Osteocyte (in vitro differentiated cells): ENCODE measurements around the gene GRP. TPM values are rescaled to one million over a fixed set of nuclear protein-coding genes. Genes with fewer than 3 reads are reported as not detected.

ENCODE experiments used
- DNase-seq: peaks from one replicate; pipeline ENCODE4 v3.0.0; 2021; ENCODE audit warnings: mixed read lengths; ENCODE audit not compliant: unreplicated experiment; ENCODE audit errors: extremely low spot score
- H3K27ac Mint-ChIP-seq: one replicate; pipeline ENCODE4 v1.8.0; 2021; ENCODE audit warnings: mild to moderate bottlenecking, mixed read lengths; ENCODE audit not compliant: unreplicated experiment
- H3K27me3 Mint-ChIP-seq: one replicate; pipeline ENCODE4 v1.8.0; 2021; ENCODE audit warnings: mixed read lengths; ENCODE audit not compliant: unreplicated experiment
- H3K36me3 Mint-ChIP-seq: one replicate; pipeline ENCODE4 v1.8.0; 2021; ENCODE audit warnings: mixed read lengths; ENCODE audit not compliant: unreplicated experiment
- H3K4me1 Mint-ChIP-seq: one replicate; pipeline ENCODE4 v1.8.0; 2021; ENCODE audit warnings: mixed read lengths; ENCODE audit not compliant: unreplicated experiment
- H3K4me3 Mint-ChIP-seq: one replicate; pipeline ENCODE4 v1.8.0; 2021; ENCODE audit warnings: mild to moderate bottlenecking, moderate library complexity, mixed read lengths; ENCODE audit not compliant: unreplicated experiment
- H3K9me3 Mint-ChIP-seq: one replicate; pipeline ENCODE4 v1.8.0; 2021; ENCODE audit warnings: mixed read lengths; ENCODE audit not compliant: unreplicated experiment
- CTCF ChIP-seq: fragments of 200-600 bp; sonication (generic); IDR thresholded peaks from 2 replicates; pipeline ENCODE4 v1.5.0; 2021; ENCODE audit warnings: antibody characterized with exemption, mild to moderate bottlenecking, moderate library complexity
- total RNA-seq: library from RNA; stranded (reverse); gene quantifications from 2 replicates; pipeline ENCODE4 v1.2.1, GENCODE V29; 2021

The GRP gene
- total RNA-seq, 1 donor from 2014 or later, result not detected

GRCh38 chr18:59232309-59233016 lies 12.5 kb downstream of the GRP start:
- no peak overlapping the region for H3K27ac Mint-ChIP-seq
- no peaks in the 10 kb centered on the region for H3K9me3 Mint-ChIP-seq
- DNase-seq, result no peak
- H3K36me3 Mint-ChIP-seq, result peaks cover 2% of the 10 kb centered on the region
- no peaks in the 10 kb centered on the region for H3K4me1 Mint-ChIP-seq
- TF ChIP-seq CTCF, result no peak
- peaks cover 68% of the 10 kb centered on the region for H3K27me3 Mint-ChIP-seq
- H3K4me3 Mint-ChIP-seq, result no peak overlapping the region

- no peak for DNase-seq
- no peak for TF ChIP-seq CTCF
- H3K36me3 Mint-ChIP-seq, result peaks cover 2% of the 10 kb centered on the region
- H3K9me3 Mint-ChIP-seq, result no peaks in the 10 kb centered on the region
- no peak overlapping the region for H3K4me3 Mint-ChIP-seq
- H3K4me1 Mint-ChIP-seq, result no peaks in the 10 kb centered on the region
- H3K27ac Mint-ChIP-seq, result no peak overlapping the region
- H3K27me3 Mint-ChIP-seq, result peaks cover 68% of the 10 kb centered on the region
Observed at GRCh38 chr18:59233017-59233410, 13.1 kb downstream of the GRP start.

GRCh38 chr18:59238385-59238784 lies 18.4 kb downstream of the GRP start:
- no peak overlapping the region for H3K27ac Mint-ChIP-seq
- TF ChIP-seq CTCF, result no peak
- no peak overlapping the region for H3K4me3 Mint-ChIP-seq
- H3K27me3 Mint-ChIP-seq, result peaks cover 58% of the 10 kb centered on the region
- no peaks in the 10 kb centered on the region for H3K9me3 Mint-ChIP-seq
- H3K4me1 Mint-ChIP-seq, result no peaks in the 10 kb centered on the region
- H3K36me3 Mint-ChIP-seq, result peaks cover 2% of the 10 kb centered on the region
- DNase-seq, result no peak

GRCh38 chr18:59239642-59240041 lies 19.7 kb downstream of the GRP start:
- Mint-ChIP-seq H3K27me3 (peaks cover 69% of the 10 kb centered on the region), H3K4me1 (no peaks in the 10 kb centered on the region), H3K9me3 (no peaks in the 10 kb centered on the region), H3K36me3 (peaks cover 2% of the 10 kb centered on the region), H3K4me3 (no peak overlapping the region), H3K27ac (no peak overlapping the region)
- no peak for DNase-seq
- TF ChIP-seq CTCF, result no peak

- Mint-ChIP-seq H3K4me1 (no peaks in the 10 kb centered on the region), H3K27me3 (peaks cover 77% of the 10 kb centered on the region), H3K4me3 (no peak overlapping the region), H3K36me3 (no peaks in the 10 kb centered on the region), H3K9me3 (no peaks in the 10 kb centered on the region), H3K27ac (no peak overlapping the region)
- no peak for TF ChIP-seq CTCF
- no peak for DNase-seq
Observed at GRCh38 chr18:59242906-59243305, 22.9 kb downstream of the GRP start.
